Adipocyte (in vitro differentiated cells): ENCODE results near the gene PPM1L.

ENCODE experiments used
- DNase-seq: peaks from one replicate; pipeline ENCODE4 v3.0.0-alpha.2; 2015; ENCODE audit warnings: low read depth
- H3K27me3 ChIP-seq: replicated peaks from 2 replicates; pipeline ENCODE4 v1.7.0; 2013; ENCODE audit warnings: mild to moderate bottlenecking, low read length, moderate library complexity; ENCODE audit not compliant: control insufficient read depth, insufficient read depth
- H3K36me3 ChIP-seq: 2 replicates; pipeline ENCODE4 v1.7.0; 2013; ENCODE audit warnings: low read length, mild to moderate bottlenecking, moderate library complexity; ENCODE audit not compliant: control insufficient read depth, insufficient read depth, severe bottlenecking
- H3K4me1 ChIP-seq: 2 replicates; pipeline ENCODE4 v1.7.0; 2013; ENCODE audit warnings: mild to moderate bottlenecking, low read length, moderate library complexity; ENCODE audit not compliant: control insufficient read depth, insufficient read depth
- H3K4me3 ChIP-seq: 2 replicates; pipeline ENCODE4 v1.7.0; 2013; ENCODE audit warnings: mild to moderate bottlenecking, low read length, moderate library complexity
- H3K9ac ChIP-seq: 2 replicates; pipeline ENCODE4 v1.7.0; 2013; ENCODE audit warnings: mild to moderate bottlenecking, low read length, moderate library complexity
- H3K9me3 ChIP-seq: 2 replicates; pipeline ENCODE4 v1.7.0; 2013; ENCODE audit warnings: mild to moderate bottlenecking, low read length, moderate library complexity; ENCODE audit not compliant: control insufficient read depth

Gene PPM1L

GRCh38 chr3:160768031-160768430 is 12.0 kb downstream of the PPM1L start:
- no peak for DNase-seq
- no peaks in the 10 kb centered on the region for H3K36me3 ChIP-seq
- H3K4me1 ChIP-seq = peaks cover 7% of the 10 kb centered on the region
- no peak overlapping the region for H3K9ac ChIP-seq
- H3K9me3 ChIP-seq = no peaks in the 10 kb centered on the region
- H3K4me3 ChIP-seq = no peak overlapping the region
- no peaks in the 10 kb centered on the region for H3K27me3 ChIP-seq

GRCh38 chr3:160768918-160769317 is 12.9 kb downstream of the PPM1L start:
- no peaks in the 10 kb centered on the region for H3K27me3 ChIP-seq
- DNase-seq = no peak
- no peaks in the 10 kb centered on the region for H3K36me3 ChIP-seq
- no peak overlapping the region for H3K4me3 ChIP-seq
- H3K9me3 ChIP-seq = no peaks in the 10 kb centered on the region
- H3K4me1 ChIP-seq = peaks cover 7% of the 10 kb centered on the region
- no peak overlapping the region for H3K9ac ChIP-seq

- H3K4me1 ChIP-seq = peaks cover 7% of the 10 kb centered on the region
- H3K9me3 ChIP-seq = no peaks in the 10 kb centered on the region
- no peak overlapping the region for H3K9ac ChIP-seq
- no peak overlapping the region for H3K4me3 ChIP-seq
- H3K27me3 ChIP-seq = no peaks in the 10 kb centered on the region
- H3K36me3 ChIP-seq = no peaks in the 10 kb centered on the region
- DNase-seq = peak; percentile 13
These were observed 15.9 kb downstream of the PPM1L start for GRCh38 chr3:160771811-160772459.

GRCh38 chr3:160773722-160774121 is 17.7 kb downstream of the PPM1L start:
- Histone ChIP-seq H3K4me3 (no peak overlapping the region), H3K36me3 (no peaks in the 10 kb centered on the region), H3K9me3 (no peaks in the 10 kb centered on the region), H3K9ac (no peak overlapping the region), H3K27me3 (no peaks in the 10 kb centered on the region), H3K4me1 (peaks cover 7% of the 10 kb centered on the region)
- DNase-seq = no peak

- Histone ChIP-seq H3K36me3 (no peaks in the 10 kb centered on the region), H3K9me3 (no peaks in the 10 kb centered on the region)
- no peak for DNase-seq
These were observed 18.1 kb downstream of the PPM1L start for GRCh38 chr3:160774172-160774571.

GRCh38 chr3:160778480-160778879 is 22.4 kb downstream of the PPM1L start:
- Histone ChIP-seq H3K4me1 (no peaks in the 10 kb centered on the region), H3K4me3 (no peak overlapping the region), H3K36me3 (no peaks in the 10 kb centered on the region), H3K27me3 (no peaks in the 10 kb centered on the region), H3K9me3 (no peaks in the 10 kb centered on the region), H3K9ac (no peak overlapping the region)
- DNase-seq = no peak

More at GRCh38 chr3:160774172-160774571, 18.1 kb downstream of the PPM1L start:
- Histone ChIP-seq H3K4me1 (peaks cover 7% of the 10 kb centered on the region), H3K4me3 (no peak overlapping the region), H3K27me3 (no peaks in the 10 kb centered on the region), H3K9ac (no peak overlapping the region)

GRCh38 chr3:160779040-160779439 is 23.0 kb downstream of the PPM1L start:
- H3K4me3 ChIP-seq = no peak overlapping the region
- no peaks in the 10 kb centered on the region for H3K4me1 ChIP-seq

GRCh38 chr3:160780245-160780644 is 24.2 kb downstream of the PPM1L start:
- Histone ChIP-seq H3K36me3 (no peaks in the 10 kb centered on the region), H3K4me3 (no peak overlapping the region), H3K9me3 (no peaks in the 10 kb centered on the region), H3K4me1 (peaks cover 4% of the 10 kb centered on the region), H3K9ac (no peak overlapping the region), H3K27me3 (no peaks in the 10 kb centered on the region)
- DNase-seq = no peak

More at GRCh38 chr3:160779040-160779439, 23.0 kb downstream of the PPM1L start:
- Histone ChIP-seq H3K36me3 (no peaks in the 10 kb centered on the region), H3K27me3 (no peaks in the 10 kb centered on the region), H3K9ac (no peak overlapping the region), H3K9me3 (no peaks in the 10 kb centered on the region)
- no peak for DNase-seq

- Histone ChIP-seq H3K9me3 (no peaks in the 10 kb centered on the region), H3K4me1 (peaks cover 7% of the 10 kb centered on the region), H3K36me3 (no peaks in the 10 kb centered on the region), H3K4me3 (no peak overlapping the region), H3K9ac (no peak overlapping the region), H3K27me3 (no peaks in the 10 kb centered on the region)
- DNase-seq = no peak
These were observed 25.4 kb downstream of the PPM1L start for GRCh38 chr3:160781402-160781801.

GRCh38 chr3:160781863-160782262 is 25.8 kb downstream of the PPM1L start:
- H3K9ac ChIP-seq = no peak overlapping the region
- peaks cover 7% of the 10 kb centered on the region for H3K4me1 ChIP-seq
- no peaks in the 10 kb centered on the region for H3K27me3 ChIP-seq
- H3K4me3 ChIP-seq = no peak overlapping the region
- H3K36me3 ChIP-seq = no peaks in the 10 kb centered on the region
- no peaks in the 10 kb centered on the region for H3K9me3 ChIP-seq
- no peak for DNase-seq

GRCh38 chr3:160784853-160785252 is 28.8 kb downstream of the PPM1L start:
- Histone ChIP-seq H3K9me3 (peaks cover 6% of the 10 kb centered on the region), H3K9ac (no peak overlapping the region), H3K4me1 (peaks cover 7% of the 10 kb centered on the region), H3K36me3 (no peaks in the 10 kb centered on the region), H3K4me3 (no peak overlapping the region), H3K27me3 (no peaks in the 10 kb centered on the region)
- no peak for DNase-seq

GRCh38 chr3:160790726-160791125 is 34.7 kb downstream of the PPM1L start:
- Histone ChIP-seq H3K36me3 (no peaks in the 10 kb centered on the region), H3K27me3 (no peaks in the 10 kb centered on the region), H3K9me3 (peaks cover 6% of the 10 kb centered on the region), H3K4me1 (peaks cover 6% of the 10 kb centered on the region), H3K4me3 (no peak overlapping the region), H3K9ac (no peak overlapping the region)
- no peak for DNase-seq
